Lower leg skin (tissue), 3 donors: ENCODE data around the gene IL1R1.

Experiments used
- POLR2A ChIP-seq, 2 donors: fragments of 450-650 bp; IDR thresholded peaks; one replicate each; pipeline ENCODE4 v1.6.1; 2016 to 2017; ENCODE audit warnings: antibody characterized with exemption in 2 of 2, mild to moderate bottlenecking in 1 of 2, moderate library complexity in 1 of 2
- TF ChIP-seq, protein P1 (sequence below), 3 donors: fragments of 450-650 bp; IDR thresholded peaks; one replicate each; pipeline ENCODE4 v1.5.1; 2016; ENCODE audit warnings: antibody characterized with exemption in 3 of 3, mild to moderate bottlenecking in 3 of 3, moderate library complexity in 2 of 3

DNA sequence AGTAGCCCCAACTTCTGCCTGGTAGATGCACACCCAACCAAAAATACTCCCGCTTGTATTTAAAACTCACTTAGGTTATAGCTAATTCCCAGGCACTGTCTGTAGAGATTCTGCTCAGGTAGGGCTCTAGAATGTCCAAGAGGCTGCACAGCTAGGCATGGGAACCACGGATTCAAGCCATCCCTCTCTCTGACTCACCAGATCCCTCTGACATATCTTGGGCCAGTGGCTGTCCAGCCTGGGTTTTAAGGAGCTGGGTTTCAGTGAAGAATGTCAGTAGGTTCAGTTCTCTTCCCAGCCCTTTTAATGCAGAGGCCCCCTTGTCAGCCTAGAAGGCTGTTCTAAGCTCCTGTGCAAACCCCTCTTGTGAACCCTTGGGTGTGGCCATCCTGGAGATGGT is 15.9 kb upstream of the IL1R1 start:
- TF ChIP-seq, protein P1, sequence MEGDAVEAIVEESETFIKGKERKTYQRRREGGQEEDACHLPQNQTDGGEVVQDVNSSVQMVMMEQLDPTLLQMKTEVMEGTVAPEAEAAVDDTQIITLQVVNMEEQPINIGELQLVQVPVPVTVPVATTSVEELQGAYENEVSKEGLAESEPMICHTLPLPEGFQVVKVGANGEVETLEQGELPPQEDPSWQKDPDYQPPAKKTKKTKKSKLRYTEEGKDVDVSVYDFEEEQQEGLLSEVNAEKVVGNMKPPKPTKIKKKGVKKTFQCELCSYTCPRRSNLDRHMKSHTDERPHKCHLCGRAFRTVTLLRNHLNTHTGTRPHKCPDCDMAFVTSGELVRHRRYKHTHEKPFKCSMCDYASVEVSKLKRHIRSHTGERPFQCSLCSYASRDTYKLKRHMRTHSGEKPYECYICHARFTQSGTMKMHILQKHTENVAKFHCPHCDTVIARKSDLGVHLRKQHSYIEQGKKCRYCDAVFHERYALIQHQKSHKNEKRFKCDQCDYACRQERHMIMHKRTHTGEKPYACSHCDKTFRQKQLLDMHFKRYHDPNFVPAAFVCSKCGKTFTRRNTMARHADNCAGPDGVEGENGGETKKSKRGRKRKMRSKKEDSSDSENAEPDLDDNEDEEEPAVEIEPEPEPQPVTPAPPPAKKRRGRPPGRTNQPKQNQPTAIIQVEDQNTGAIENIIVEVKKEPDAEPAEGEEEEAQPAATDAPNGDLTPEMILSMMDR (IDR thresholded peaks at IDR 0.05): no peak
- no peak for TF ChIP-seq POLR2A (IDR thresholded peaks at IDR 0.05)
